Measurements from ENCODE around the gene ECSIT.

ECSIT gene

GRCh38 chr19:11558881-11559828, 30.2 kb upstream of the ECSIT start, which contains the start of gene ELOF1:
ELOF1 (minus strand) TSS chr19:11559230; CDS start chr19:11554347, 4,883 bp downstream.
- in situ Hi-C loops (cut with HindIII; ENCODE audit: low pct_unique_long_range_greater_than_20kb, low sequenced_read_pairs): no loop called here
- no peak for TF ChIP-seq JUND (IDR thresholded peaks at IDR 0.05; ENCODE audit: low read depth)
- peak; percentile 92 to 97 for DNase-seq (ENCODE audit: low read depth in 1 of 2, low spot score in 1 of 2)

- no peak for TF ChIP-seq JUND (IDR thresholded peaks at IDR 0.05; ENCODE audit: low read depth)
- in situ Hi-C loops (cut with HindIII; ENCODE audit: low pct_unique_long_range_greater_than_20kb, low sequenced_read_pairs): no loop called here
- no peak for DNase-seq (ENCODE audit: low read depth in 1 of 2, low spot score in 1 of 2)
These were observed 27.9 kb upstream of the ECSIT start for GRCh38 chr19:11556634-11557420.

- no peak for TF ChIP-seq JUND (IDR thresholded peaks at IDR 0.05; ENCODE audit: low read depth)
- no peak for DNase-seq (ENCODE audit: low read depth in 1 of 2, low spot score in 1 of 2)
- in situ Hi-C loops (cut with HindIII; ENCODE audit: low pct_unique_long_range_greater_than_20kb, low sequenced_read_pairs): no loop called here
These were observed 26.3 kb upstream of the ECSIT start for GRCh38 chr19:11555246-11555645.

GRCh38 chr19:11554160-11554559, 25.2 kb upstream of the ECSIT start:
- no peak for TF ChIP-seq JUND (IDR thresholded peaks at IDR 0.05; ENCODE audit: low read depth)
- DNase-seq (ENCODE audit: low read depth in 1 of 2, low spot score in 1 of 2): no peak
- in situ Hi-C loops (cut with HindIII; ENCODE audit: low pct_unique_long_range_greater_than_20kb, low sequenced_read_pairs): no loop called here

- TF ChIP-seq JUND (IDR thresholded peaks at IDR 0.05; ENCODE audit: low read depth): no peak
- in situ Hi-C loops (cut with HindIII; ENCODE audit: low pct_unique_long_range_greater_than_20kb, low sequenced_read_pairs): no loop called here
- DNase-seq (ENCODE audit: low read depth in 1 of 2, low spot score in 1 of 2): no peak
These were observed 23.9 kb upstream of the ECSIT start for GRCh38 chr19:11552666-11553372.

GRCh38 chr19:11551603-11552235, 22.8 kb upstream of the ECSIT start:
- in situ Hi-C loops (cut with HindIII; ENCODE audit: low pct_unique_long_range_greater_than_20kb, low sequenced_read_pairs): no loop called here
- no peak for TF ChIP-seq JUND (IDR thresholded peaks at IDR 0.05; ENCODE audit: low read depth)
- no peak for DNase-seq (ENCODE audit: low read depth in 1 of 2, low spot score in 1 of 2)

GRCh38 chr19:11550265-11550664, 21.3 kb upstream of the ECSIT start:
- no peak for DNase-seq (ENCODE audit: low read depth in 1 of 2, low spot score in 1 of 2)
- in situ Hi-C loops (cut with HindIII; ENCODE audit: low pct_unique_long_range_greater_than_20kb, low sequenced_read_pairs): no loop called here
- TF ChIP-seq JUND (IDR thresholded peaks at IDR 0.05; ENCODE audit: low read depth): no peak

- no peak for TF ChIP-seq JUND (IDR thresholded peaks at IDR 0.05; ENCODE audit: low read depth)
- no peak for DNase-seq (ENCODE audit: low read depth in 1 of 2, low spot score in 1 of 2)
- in situ Hi-C loops (cut with HindIII; ENCODE audit: low pct_unique_long_range_greater_than_20kb, low sequenced_read_pairs): no loop called here
These were observed 20.5 kb upstream of the ECSIT start for GRCh38 chr19:11549386-11549953.

GRCh38 chr19:11547929-11548700, 19.2 kb upstream of the ECSIT start:
- no peak for TF ChIP-seq JUND (IDR thresholded peaks at IDR 0.05; ENCODE audit: low read depth)
- no peak for DNase-seq (ENCODE audit: low read depth in 1 of 2, low spot score in 1 of 2)
- in situ Hi-C loops (cut with HindIII; ENCODE audit: low pct_unique_long_range_greater_than_20kb, low sequenced_read_pairs): no loop called here

- DNase-seq (ENCODE audit: low read depth in 1 of 2, low spot score in 1 of 2): no peak
- TF ChIP-seq JUND (IDR thresholded peaks at IDR 0.05; ENCODE audit: low read depth): no peak
- in situ Hi-C loops (cut with HindIII; ENCODE audit: low pct_unique_long_range_greater_than_20kb, low sequenced_read_pairs): no loop called here
These were observed 12.3 kb upstream of the ECSIT start for GRCh38 chr19:11541238-11541637.

- in situ Hi-C loops (cut with HindIII; ENCODE audit: low pct_unique_long_range_greater_than_20kb, low sequenced_read_pairs): no loop called here
- no peak for DNase-seq (ENCODE audit: low read depth in 1 of 2, low spot score in 1 of 2)
- no peak for TF ChIP-seq JUND (IDR thresholded peaks at IDR 0.05; ENCODE audit: low read depth)
These were observed 11.7 kb upstream of the ECSIT start for GRCh38 chr19:11540645-11541044.

All from T47D (cell line).